ENCODE measurements around the gene FIBCD1.

DNA sequence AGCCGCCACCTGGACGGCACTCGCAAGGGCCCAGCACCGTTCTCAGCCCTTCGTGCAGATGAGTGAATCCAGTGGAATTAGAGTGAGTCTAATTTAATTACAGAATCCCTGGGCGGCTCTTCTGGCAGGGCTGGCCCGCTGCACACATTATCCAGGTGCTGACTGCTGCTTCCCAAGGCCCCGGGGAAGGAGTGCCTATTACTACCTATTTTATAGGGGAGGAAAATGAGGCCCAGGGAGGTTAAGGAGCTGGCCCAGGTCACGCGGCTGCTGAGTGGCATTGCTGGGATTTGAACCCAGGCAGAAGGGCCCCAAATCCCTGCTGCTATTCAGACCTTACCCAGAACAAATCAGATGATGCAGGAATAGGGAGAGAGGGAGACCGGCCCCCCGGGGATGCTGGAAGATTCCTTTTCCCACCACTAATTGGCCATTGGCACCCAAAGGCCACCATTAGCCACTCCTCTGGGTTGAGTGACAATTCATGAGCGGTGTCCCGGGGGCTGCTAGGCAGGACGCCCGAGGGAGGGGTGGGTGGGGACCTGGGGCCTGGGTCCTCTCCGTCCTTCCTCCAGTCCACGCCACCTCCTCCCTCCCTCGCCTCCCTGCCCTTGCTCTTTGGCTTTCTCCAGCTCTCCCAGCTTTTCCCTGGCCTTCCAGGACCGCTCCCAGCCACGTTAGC lies 32.2 kb downstream of the FIBCD1 start:
- TF ChIP-seq, protein P1, sequence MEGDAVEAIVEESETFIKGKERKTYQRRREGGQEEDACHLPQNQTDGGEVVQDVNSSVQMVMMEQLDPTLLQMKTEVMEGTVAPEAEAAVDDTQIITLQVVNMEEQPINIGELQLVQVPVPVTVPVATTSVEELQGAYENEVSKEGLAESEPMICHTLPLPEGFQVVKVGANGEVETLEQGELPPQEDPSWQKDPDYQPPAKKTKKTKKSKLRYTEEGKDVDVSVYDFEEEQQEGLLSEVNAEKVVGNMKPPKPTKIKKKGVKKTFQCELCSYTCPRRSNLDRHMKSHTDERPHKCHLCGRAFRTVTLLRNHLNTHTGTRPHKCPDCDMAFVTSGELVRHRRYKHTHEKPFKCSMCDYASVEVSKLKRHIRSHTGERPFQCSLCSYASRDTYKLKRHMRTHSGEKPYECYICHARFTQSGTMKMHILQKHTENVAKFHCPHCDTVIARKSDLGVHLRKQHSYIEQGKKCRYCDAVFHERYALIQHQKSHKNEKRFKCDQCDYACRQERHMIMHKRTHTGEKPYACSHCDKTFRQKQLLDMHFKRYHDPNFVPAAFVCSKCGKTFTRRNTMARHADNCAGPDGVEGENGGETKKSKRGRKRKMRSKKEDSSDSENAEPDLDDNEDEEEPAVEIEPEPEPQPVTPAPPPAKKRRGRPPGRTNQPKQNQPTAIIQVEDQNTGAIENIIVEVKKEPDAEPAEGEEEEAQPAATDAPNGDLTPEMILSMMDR (optimal IDR thresholded peaks at IDR 0.05 in 1 of 3, IDR thresholded peaks at IDR 0.05 in 1 of 3, conservative IDR thresholded peaks at IDR 0.05 in 1 of 3; ENCODE audit: extremely low read depth in 1 of 3, insufficient read depth in 2 of 3, low read length in 3 of 3) = no peak
- no peak for TF ChIP-seq EZH2 (IDR thresholded peaks at IDR 0.05; ENCODE audit: low read length)

Data from keratinocyte (primary cell).